Neural progenitor cell (in vitro differentiated cells): ENCODE results near the gene MRGPRG.

ENCODE experiments used
- EZH2 ChIP-seq: fragments of 200-600 bp; sonication (generic); IDR thresholded peaks from 2 replicates; pipeline ENCODE4 v1.6.1; 2017; ENCODE audit warnings: antibody characterized with exemption, mild to moderate bottlenecking, moderate library complexity
- TF ChIP-seq, protein P1 (sequence below): fragments of 200-600 bp; sonication (generic); IDR thresholded peaks from 2 replicates; pipeline ENCODE4 v1.5.1; 2017; ENCODE audit warnings: antibody characterized with exemption, mild to moderate bottlenecking

GRCh38 chr11:3182462-3182852 lies 36.2 kb downstream of the MRGPRG start:
- TF ChIP-seq, protein P1, sequence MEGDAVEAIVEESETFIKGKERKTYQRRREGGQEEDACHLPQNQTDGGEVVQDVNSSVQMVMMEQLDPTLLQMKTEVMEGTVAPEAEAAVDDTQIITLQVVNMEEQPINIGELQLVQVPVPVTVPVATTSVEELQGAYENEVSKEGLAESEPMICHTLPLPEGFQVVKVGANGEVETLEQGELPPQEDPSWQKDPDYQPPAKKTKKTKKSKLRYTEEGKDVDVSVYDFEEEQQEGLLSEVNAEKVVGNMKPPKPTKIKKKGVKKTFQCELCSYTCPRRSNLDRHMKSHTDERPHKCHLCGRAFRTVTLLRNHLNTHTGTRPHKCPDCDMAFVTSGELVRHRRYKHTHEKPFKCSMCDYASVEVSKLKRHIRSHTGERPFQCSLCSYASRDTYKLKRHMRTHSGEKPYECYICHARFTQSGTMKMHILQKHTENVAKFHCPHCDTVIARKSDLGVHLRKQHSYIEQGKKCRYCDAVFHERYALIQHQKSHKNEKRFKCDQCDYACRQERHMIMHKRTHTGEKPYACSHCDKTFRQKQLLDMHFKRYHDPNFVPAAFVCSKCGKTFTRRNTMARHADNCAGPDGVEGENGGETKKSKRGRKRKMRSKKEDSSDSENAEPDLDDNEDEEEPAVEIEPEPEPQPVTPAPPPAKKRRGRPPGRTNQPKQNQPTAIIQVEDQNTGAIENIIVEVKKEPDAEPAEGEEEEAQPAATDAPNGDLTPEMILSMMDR: no peak
- TF ChIP-seq EZH2: no peak
